CD14-positive monocyte (primary cell): ENCODE measurements around the gene KIAA1614. TPM values are rescaled to one million over a fixed set of nuclear protein-coding genes. Genes with fewer than 3 reads are reported as not detected.

Experiments
- DNase-seq, 3 donors: peaks; one replicate each; pipeline ENCODE4 v3.0.0-alpha.2; 2011 to 2022
- H2AFZ ChIP-seq: 2 replicates; pipeline ENCODE4 v1.6.0; 2012; ENCODE audit warnings: mild to moderate bottlenecking, low read depth, low read length, inconsistent platforms; ENCODE audit not compliant: insufficient read depth, poor library complexity, severe bottlenecking
- H3K27ac ChIP-seq, 2 donors: 1 replicate in 1 of 2; 2 replicates in 1 of 2; pipeline ENCODE4 v1.5.1; 2012 to 2013; ENCODE audit warnings: low read length in 2 of 2, control low read depth in 1 of 2, inconsistent platforms in 1 of 2, low read depth in 1 of 2, mild to moderate bottlenecking in 1 of 2
- H3K27me3 ChIP-seq, 2 donors: one replicate each; pipeline versions ENCODE4 v1.6.0 to v1.6.1; 2011 to 2013; ENCODE audit warnings: low read length in 2 of 2; ENCODE audit not compliant: control insufficient read depth in 2 of 2, insufficient read depth in 2 of 2
- H3K36me3 ChIP-seq, 2 donors: replicated peaks in 1 of 2; 1 replicate in 1 of 2; 2 replicates in 1 of 2; pipeline versions ENCODE4 v1.5.1 to v1.6.1; 2012 to 2013; ENCODE audit warnings: low read length in 2 of 2, control low read depth in 1 of 2, inconsistent platforms in 1 of 2, mild to moderate bottlenecking in 1 of 2; ENCODE audit not compliant: insufficient read depth in 2 of 2, control insufficient read depth in 1 of 2
- H3K4me1 ChIP-seq, 2 donors: 1 replicate in 1 of 2; 2 replicates in 1 of 2; pipeline versions ENCODE4 v1.5.1 to v1.6.1; 2012 to 2013; ENCODE audit warnings: low read length in 2 of 2, control low read depth in 1 of 2, inconsistent platforms in 1 of 2, mild to moderate bottlenecking in 1 of 2, moderate library complexity in 1 of 2; ENCODE audit not compliant: insufficient read depth in 2 of 2, control insufficient read depth in 1 of 2
- H3K4me2 ChIP-seq: replicated peaks from 2 replicates; pipeline ENCODE3; 2012; ENCODE audit warnings: low read length, moderate library complexity, mild to moderate bottlenecking; ENCODE audit not compliant: poor library complexity, severe bottlenecking; ENCODE audit errors: extremely low read depth
- H3K4me3 ChIP-seq, 3 experiments: fragments of 200-600 bp in 1 of 3; sonication (generic) in 1 of 3; replicated peaks in 1 of 3; 1 replicate in 2 of 3; 2 replicates in 1 of 3; pipeline ENCODE4 v1.5.1; 2011 to 2013; ENCODE audit warnings: low read length in 3 of 3, mild to moderate bottlenecking in 3 of 3, control low read depth in 2 of 3, low read depth in 2 of 3, inconsistent platforms in 1 of 3, moderate library complexity in 1 of 3
- H3K79me2 ChIP-seq: 2 replicates; pipeline ENCODE4 v1.6.0; 2012; ENCODE audit warnings: mild to moderate bottlenecking, control low read depth, inconsistent platforms, low read length, moderate library complexity; ENCODE audit not compliant: insufficient read depth
- H3K9ac ChIP-seq: 2 replicates; pipeline ENCODE4 v1.6.0; 2017; ENCODE audit warnings: low read length, mild to moderate bottlenecking; ENCODE audit not compliant: insufficient read depth, poor library complexity, severe bottlenecking
- H3K9me3 ChIP-seq, 2 donors: replicated peaks in 1 of 2; 1 replicate in 1 of 2; 2 replicates in 1 of 2; pipeline versions ENCODE4 v1.5.1 to v1.6.1; 2012 to 2013; ENCODE audit warnings: low read length in 2 of 2, control low read depth in 1 of 2; ENCODE audit not compliant: control insufficient read depth in 1 of 2, insufficient read depth in 1 of 2
- H4K20me1 ChIP-seq: 2 replicates; pipeline ENCODE4 v1.6.0; 2012; ENCODE audit warnings: mild to moderate bottlenecking, low read length, control low read depth, moderate library complexity; ENCODE audit not compliant: insufficient read depth
- H3K27ac Mint-ChIP-seq, 7 donors: one replicate each; pipeline ENCODE4 v1.8.0; 2020; ENCODE audit warnings: mild to moderate bottlenecking in 7 of 7, mixed read lengths in 7 of 7, moderate library complexity in 6 of 7, inconsistent platforms in 2 of 7
- H3K27me3 Mint-ChIP-seq, 3 donors: one replicate each; pipeline ENCODE4 v1.8.0; 2021 to 2022; ENCODE audit warnings: low read depth in 3 of 3, mild to moderate bottlenecking in 3 of 3, mixed read lengths in 3 of 3, moderate library complexity in 3 of 3, inconsistent platforms in 1 of 3
- H3K36me3 Mint-ChIP-seq, 2 donors: one replicate each; pipeline ENCODE4 v1.8.0; 2020; ENCODE audit warnings: mixed read lengths in 2 of 2, inconsistent platforms in 1 of 2, mild to moderate bottlenecking in 1 of 2
- H3K4me1 Mint-ChIP-seq: one replicate; pipeline ENCODE4 v1.8.0; 2020; ENCODE audit warnings: mild to moderate bottlenecking, mixed read lengths
- H3K4me3 Mint-ChIP-seq, 2 donors: one replicate each; pipeline ENCODE4 v1.8.0; 2020; ENCODE audit warnings: mild to moderate bottlenecking in 2 of 2, mixed read lengths in 2 of 2, moderate library complexity in 1 of 2
- H3K9me3 Mint-ChIP-seq, 7 donors: one replicate each; pipeline ENCODE4 v1.8.0; 2020 to 2022; ENCODE audit warnings: mixed read lengths in 7 of 7, mild to moderate bottlenecking in 6 of 7, moderate library complexity in 6 of 7, inconsistent platforms in 2 of 7
- CTCF ChIP-seq: fragments of 200-600 bp; IDR thresholded peaks from one replicate; pipeline ENCODE4 v1.8.0; 2022; ENCODE audit warnings: antibody characterized with exemption, mild to moderate bottlenecking
- WGBS: methylation state at CpG from one replicate; pipeline ENCODE4 v1.1.5; 2013; ENCODE audit warnings: missing lambda C conversion rate; ENCODE audit not compliant: insufficient coverage; 5-methylcytosine and 5-hydroxymethylcytosine counted together
- intact Hi-C, 2 donors: fragments of 100-400 bp; cut with micrococcal nuclease; formaldehyde crosslinking; loops; one replicate each; pipeline versions ENCODE4 v1.15.0 to v1.15.1; 2023
- polyA plus RNA-seq, 3 donors: library from polyadenylated mRNA; depleted of rRNA in 1 of 3; unstranded in 2 of 3; stranded (reverse) in 1 of 3; fragments of 300-500 nt in 2 of 3; fragments of >200 nt in 1 of 3; fragmentation: Illumina TruSeq in 2 of 3; gene quantifications; 1 replicate in 2 of 3; 2 replicates in 1 of 3; pipeline ENCODE4 v1.2.3, GENCODE V29; 2012 to 2021

Gene KIAA1614
- polyA plus RNA-seq, 3 donors: 0.08 TPM; not detected in 2

GRCh38 chr1:180887841-180888240 is 24.9 kb upstream of the KIAA1614 start:
- no peaks in the 10 kb centered on the region for H3K79me2 ChIP-seq
- no peak overlapping the region for H3K4me2 ChIP-seq
- H3K36me3 ChIP-seq: peaks cover 0 to 17% of the 10 kb centered on the region in 2 donors
- H3K36me3 Mint-ChIP-seq: peaks cover 15 to 24% of the 10 kb centered on the region in 2 donors
- no peak for TF ChIP-seq CTCF
- H3K4me1 Mint-ChIP-seq: peaks cover 9% of the 10 kb centered on the region
- H3K9me3 ChIP-seq: no peaks in the 10 kb centered on the region
- H3K27me3 ChIP-seq: no peaks in the 10 kb centered on the region
- no peaks in the 10 kb centered on the region for H3K27me3 Mint-ChIP-seq
- intact Hi-C loops: loop anchor here in 1 of 2 donors (10.0 kb wide), 1 partner anchor 277 kb away; no protein-coding TSS in a partner anchor
- H3K27ac ChIP-seq: no peak overlapping the region
- no peaks in the 10 kb centered on the region for H4K20me1 ChIP-seq
- H3K4me3 Mint-ChIP-seq: no peak overlapping the region
- no peak overlapping the region for H3K27ac Mint-ChIP-seq
- DNase-seq: no peak
- no peak overlapping the region for H2AFZ ChIP-seq
- H3K4me3 ChIP-seq: no peak overlapping the region
- 100% methylated on average over 1 of the region's 7 CpGs for WGBS
- no peaks in the 10 kb centered on the region for H3K9me3 Mint-ChIP-seq
- H3K4me1 ChIP-seq: no peaks in the 10 kb centered on the region
- H3K9ac ChIP-seq: no peak overlapping the region

GRCh38 chr1:180888870-180889269 is 23.8 kb upstream of the KIAA1614 start:
- no peaks in the 10 kb centered on the region for H3K9me3 Mint-ChIP-seq
- H3K27ac Mint-ChIP-seq: no peak overlapping the region
- no peaks in the 10 kb centered on the region for H3K4me1 ChIP-seq
- DNase-seq: no peak
- H2AFZ ChIP-seq: no peak overlapping the region
- H3K4me2 ChIP-seq: no peak overlapping the region
- H3K9me3 ChIP-seq: no peaks in the 10 kb centered on the region
- no peak overlapping the region for H3K27ac ChIP-seq
- H3K9ac ChIP-seq: no peak overlapping the region
- H3K27me3 ChIP-seq: no peaks in the 10 kb centered on the region
- peaks cover 0 to 11% of the 10 kb centered on the region in 2 donors for H3K36me3 ChIP-seq
- no peak for TF ChIP-seq CTCF
- H3K27me3 Mint-ChIP-seq: no peaks in the 10 kb centered on the region
- H3K4me1 Mint-ChIP-seq: peaks cover 15% of the 10 kb centered on the region
- H3K4me3 Mint-ChIP-seq: no peak overlapping the region
- WGBS: no CpG with 5 or more reads among the region's 1 CpG
- no peaks in the 10 kb centered on the region for H4K20me1 ChIP-seq
- intact Hi-C loops: loop anchor here in 1 of 2 donors (10.0 kb wide), 1 partner anchor 276 kb away; no protein-coding TSS in a partner anchor
- no peaks in the 10 kb centered on the region for H3K79me2 ChIP-seq
- peaks cover 11 to 15% of the 10 kb centered on the region in 2 donors for H3K36me3 Mint-ChIP-seq
- H3K4me3 ChIP-seq: no peak overlapping the region
